SK-N-SH (cell line): Measurements from ENCODE around the gene IER2. TPM values are rescaled to one million over a fixed set of nuclear protein-coding genes. Genes with fewer than 3 reads are reported as not detected.
A peak's percentile ranks its signal among the peaks of the same experiment; 100 is the strongest.

Experiments
- CTCF ChIA-PET: fragments of 300-600, 350-600 bp; formaldehyde crosslinking; extraction: SDS; loops from one replicate; lab custom pipeline; 2021; lab: Yijun Ruan, JAX
- POLR2A ChIA-PET: fragments of 350-600 bp; sonication (Branson Sonifier 250); formaldehyde crosslinking; extraction: SDS; loops from one replicate; lab custom pipeline; 2020; ENCODE audit warnings: antibody characterized with exemption, inconsistent platforms; lab: Yijun Ruan, JAX
- DNase-seq: peaks from one replicate; pipeline ENCODE4 v3.0.0; 2012
- H2AFZ ChIP-seq: fragments of 200-600 bp; sonication (generic); 2 replicates; pipeline ENCODE4 v1.8.1; 2016; ENCODE audit warnings: antibody characterized with exemption, mild to moderate bottlenecking, low read depth
- H3F3A ChIP-seq: fragments of 200-600 bp; sonication (generic); replicated peaks from 2 replicates; pipeline ENCODE3; 2016; ENCODE audit warnings: antibody characterized with exemption, mild to moderate bottlenecking; ENCODE audit not compliant: insufficient read depth
- H3K27ac ChIP-seq, 2 experiments: fragments of 200-500 bp in 1 of 2; fragments of 200-600 bp in 1 of 2; sonication (Bioruptor generic) in 1 of 2; sonication (generic), shearing (Covaris generic) in 1 of 2; 2 replicates each; pipeline versions ENCODE4 v1.5.1 to v1.6.1; 2014 to 2016; ENCODE audit warnings: low read depth in 2 of 2, inconsistent platforms in 1 of 2, low read length in 1 of 2, mild to moderate bottlenecking in 1 of 2, mixed read lengths in 1 of 2
- H3K27me3 ChIP-seq: fragments of 200-600 bp; sonication (generic), shearing (Covaris generic); 2 replicates; pipeline ENCODE4 v1.6.1; 2016; ENCODE audit warnings: mixed run types; ENCODE audit not compliant: insufficient read depth
- H3K36me3 ChIP-seq, 2 experiments: fragments of 200-500 bp in 1 of 2; fragments of 200-600 bp in 1 of 2; sonication (Bioruptor generic) in 1 of 2; sonication (generic) in 1 of 2; replicated peaks in 1 of 2; 2 replicates each; pipeline versions ENCODE3 to v1.5.1; 2014 to 2016; ENCODE audit warnings: low read length in 1 of 2, mild to moderate bottlenecking in 1 of 2; ENCODE audit not compliant: insufficient read depth in 2 of 2, control insufficient read depth in 1 of 2
- H3K4me1 ChIP-seq, 2 experiments: fragments of 200-500 bp in 1 of 2; fragments of 200-600 bp in 1 of 2; sonication (Bioruptor generic) in 1 of 2; sonication (generic), shearing (Covaris generic) in 1 of 2; 2 replicates each; pipeline versions ENCODE4 v1.5.1 to v1.6.1; 2014 to 2016; ENCODE audit warnings: low read depth in 1 of 2, low read length in 1 of 2, mixed run types in 1 of 2; ENCODE audit not compliant: insufficient read depth in 2 of 2, control insufficient read depth in 1 of 2
- H3K4me2 ChIP-seq: fragments of 200-600 bp; sonication (generic), shearing (Covaris generic); 2 replicates; pipeline ENCODE4 v1.6.1; 2017; ENCODE audit warnings: mixed run types
- H3K4me3 ChIP-seq, 2 experiments: fragments of 200-500 bp in 1 of 2; fragments of 200-600 bp in 1 of 2; sonication (Bioruptor generic) in 1 of 2; sonication (generic), shearing (Covaris generic) in 1 of 2; 2 replicates each; pipeline versions ENCODE4 v1.5.1 to v1.8.1; 2014 to 2016; ENCODE audit warnings: low read depth in 2 of 2, inconsistent platforms in 1 of 2, low read length in 1 of 2, mild to moderate bottlenecking in 1 of 2, mixed read lengths in 1 of 2, moderate library complexity in 1 of 2
- H3K79me2 ChIP-seq: fragments of 200-600 bp; sonication (generic); 2 replicates; pipeline ENCODE4 v1.8.1; 2017; ENCODE audit warnings: mild to moderate bottlenecking; ENCODE audit not compliant: insufficient read depth
- H3K9ac ChIP-seq: fragments of 200-600 bp; sonication (generic); 2 replicates; pipeline ENCODE4 v1.6.1; 2017; ENCODE audit warnings: mixed run types
- H3K9me2 ChIP-seq: fragments of 200-600 bp; sonication (generic); 2 replicates; pipeline ENCODE4 v1.6.1; 2017; ENCODE audit warnings: mixed run types
- H3K9me3 ChIP-seq: fragments of 200-600 bp; sonication (generic); 2 replicates; pipeline ENCODE4 v1.6.1; 2017; ENCODE audit warnings: mixed run types, mild to moderate bottlenecking, moderate library complexity
- H4K20me1 ChIP-seq: fragments of 200-600 bp; sonication (generic); 2 replicates; pipeline ENCODE4 v1.6.1; 2017; ENCODE audit warnings: mild to moderate bottlenecking, mixed run types; ENCODE audit not compliant: insufficient read depth
- FOSL2 ChIP-seq: IDR thresholded peaks from 2 replicates; pipeline ENCODE4 v1.4.0; 2012; ENCODE audit warnings: low read depth, mild to moderate bottlenecking, moderate library complexity, borderline replicate concordance
- GATA2 ChIP-seq: sonication (generic); formaldehyde crosslinking; IDR thresholded peaks from 2 replicates; pipeline ENCODE4 v1.5.0; 2020; ENCODE audit warnings: mild to moderate bottlenecking, missing genetic modification reagents
- NFIC ChIP-seq: IDR thresholded peaks from 2 replicates; pipeline ENCODE4 v1.4.0; 2012; ENCODE audit warnings: borderline replicate concordance
- NRF1 ChIP-seq: IDR thresholded peaks from 2 replicates; pipeline ENCODE4 v1.6.1; 2012; ENCODE audit warnings: low read depth, mild to moderate bottlenecking, low read length
- POLR2AphosphoS5 ChIP-seq: IDR thresholded peaks from 2 replicates; pipeline ENCODE4 v1.6.1; 2012; ENCODE audit warnings: low read depth, low read length
- RAD21 ChIP-seq: IDR thresholded peaks from 2 replicates; pipeline ENCODE4 v1.6.1; 2012; ENCODE audit warnings: mild to moderate bottlenecking, low read length
- SMC3 ChIP-seq: IDR thresholded peaks from 2 replicates; pipeline ENCODE4 v1.6.1; 2012; ENCODE audit warnings: low read depth, low read length, improper control_type of control experiment
- WGBS: methylation state at CpG from one replicate; pipeline ENCODE4 v1.1.6; 2017; ENCODE audit warnings: low lambda C conversion rate; 5-methylcytosine and 5-hydroxymethylcytosine counted together
- polyA plus RNA-seq, 3 experiments: library from polyadenylated mRNA; depleted of rRNA; stranded (reverse); fragments of >200 nt; gene quantifications; 2 replicates each; pipeline ENCODE4 v1.2.3, GENCODE V29; 2012
- TF ChIP-seq, protein P1 (sequence below): fragments of 200-600 bp; sonication (generic); IDR thresholded peaks from 2 replicates; pipeline ENCODE4 v1.6.1; 2017; ENCODE audit warnings: antibody characterized with exemption, mild to moderate bottlenecking, moderate library complexity
- TF ChIP-seq, protein P2 (sequence below): IDR thresholded peaks from 2 replicates; pipeline ENCODE4 v1.4.0; 2012; ENCODE audit warnings: low read depth, borderline replicate concordance

IER2 gene
- polyA plus RNA-seq, 1 of the 3 experiments (the other 2 are of a cell fraction), result 115 TPM

GRCh38 chr19:13104360-13104847 is 45.8 kb upstream of the IER2 start:
- Histone ChIP-seq H3K36me3 (peaks cover 3 to 13% of the 10 kb centered on the region in 2 experiments), H3F3A (peaks cover 5% of the 10 kb centered on the region), H3K27me3 (no peaks in the 10 kb centered on the region), H3K27ac (no peak overlapping the region), H4K20me1 (no peaks in the 10 kb centered on the region), H3K9ac (no peak overlapping the region), H3K4me1 (peaks cover 0 to 24% of the 10 kb centered on the region in 2 experiments; a peak in 3 of 4 replicates), H3K9me3 (no peaks in the 10 kb centered on the region), H3K9me2 (no peaks in the 10 kb centered on the region), H3K79me2 (peaks cover 12% of the 10 kb centered on the region; the same call in 1 of the 2 replicates), H3K4me2 (no peak overlapping the region), H2AFZ (no peak overlapping the region), H3K4me3 (no peak overlapping the region)
- DNase-seq, result peak; percentile 81
- peak; percentile 32; the same call in 1 of the 2 replicates for TF ChIP-seq SMC3
- peak; percentile 32; the same call in 1 of the 2 replicates for TF ChIP-seq RAD21
- TF ChIP-seq GATA2 (CRISPR knock-in tag), result no peak
- TF ChIP-seq FOSL2, result no peak
- no peak for TF ChIP-seq NRF1
- TF ChIP-seq, protein P1, sequence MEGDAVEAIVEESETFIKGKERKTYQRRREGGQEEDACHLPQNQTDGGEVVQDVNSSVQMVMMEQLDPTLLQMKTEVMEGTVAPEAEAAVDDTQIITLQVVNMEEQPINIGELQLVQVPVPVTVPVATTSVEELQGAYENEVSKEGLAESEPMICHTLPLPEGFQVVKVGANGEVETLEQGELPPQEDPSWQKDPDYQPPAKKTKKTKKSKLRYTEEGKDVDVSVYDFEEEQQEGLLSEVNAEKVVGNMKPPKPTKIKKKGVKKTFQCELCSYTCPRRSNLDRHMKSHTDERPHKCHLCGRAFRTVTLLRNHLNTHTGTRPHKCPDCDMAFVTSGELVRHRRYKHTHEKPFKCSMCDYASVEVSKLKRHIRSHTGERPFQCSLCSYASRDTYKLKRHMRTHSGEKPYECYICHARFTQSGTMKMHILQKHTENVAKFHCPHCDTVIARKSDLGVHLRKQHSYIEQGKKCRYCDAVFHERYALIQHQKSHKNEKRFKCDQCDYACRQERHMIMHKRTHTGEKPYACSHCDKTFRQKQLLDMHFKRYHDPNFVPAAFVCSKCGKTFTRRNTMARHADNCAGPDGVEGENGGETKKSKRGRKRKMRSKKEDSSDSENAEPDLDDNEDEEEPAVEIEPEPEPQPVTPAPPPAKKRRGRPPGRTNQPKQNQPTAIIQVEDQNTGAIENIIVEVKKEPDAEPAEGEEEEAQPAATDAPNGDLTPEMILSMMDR, result peak; percentile 54
- TF ChIP-seq, protein P2, sequence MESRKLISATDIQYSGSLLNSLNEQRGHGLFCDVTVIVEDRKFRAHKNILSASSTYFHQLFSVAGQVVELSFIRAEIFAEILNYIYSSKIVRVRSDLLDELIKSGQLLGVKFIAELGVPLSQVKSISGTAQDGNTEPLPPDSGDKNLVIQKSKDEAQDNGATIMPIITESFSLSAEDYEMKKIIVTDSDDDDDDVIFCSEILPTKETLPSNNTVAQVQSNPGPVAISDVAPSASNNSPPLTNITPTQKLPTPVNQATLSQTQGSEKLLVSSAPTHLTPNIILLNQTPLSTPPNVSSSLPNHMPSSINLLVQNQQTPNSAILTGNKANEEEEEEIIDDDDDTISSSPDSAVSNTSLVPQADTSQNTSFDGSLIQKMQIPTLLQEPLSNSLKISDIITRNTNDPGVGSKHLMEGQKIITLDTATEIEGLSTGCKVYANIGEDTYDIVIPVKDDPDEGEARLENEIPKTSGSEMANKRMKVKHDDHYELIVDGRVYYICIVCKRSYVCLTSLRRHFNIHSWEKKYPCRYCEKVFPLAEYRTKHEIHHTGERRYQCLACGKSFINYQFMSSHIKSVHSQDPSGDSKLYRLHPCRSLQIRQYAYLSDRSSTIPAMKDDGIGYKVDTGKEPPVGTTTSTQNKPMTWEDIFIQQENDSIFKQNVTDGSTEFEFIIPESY, result no peak
- POLR2A ChIA-PET, result interaction anchor here (0.5 to 0.8 kb wide), 2 partner anchors 123 to 139 kb away, joined by 3 read pairs; no protein-coding TSS in a partner anchor
- 78% methylated on average over 26 of the region's 33 CpGs for WGBS
- CTCF ChIA-PET, result interaction anchor here (0.6 to 9.5 kb wide), 17 partner anchors 11 to 140 kb away, joined by 3 to 76 read pairs (median 4); partner anchors contain the start of genes IER2, NACC1 and STX10

- H3K79me2 ChIP-seq, result peaks cover 12% of the 10 kb centered on the region; the same call in 1 of the 2 replicates
- TF ChIP-seq POLR2AphosphoS5, result 0 out of 2 replicates have a peak, but pooled peaks have one; percentile 16
- TF ChIP-seq NFIC, result no peak
- no peaks in the 10 kb centered on the region for H3K9me3 ChIP-seq
- 98% methylated on average over 22 of the region's 29 CpGs for WGBS
- H3K9ac ChIP-seq, result no peak overlapping the region
- H4K20me1 ChIP-seq, result no peaks in the 10 kb centered on the region
- no peak for DNase-seq
- no peak overlapping the region for H3K4me2 ChIP-seq
- no peak overlapping the region for H2AFZ ChIP-seq
- peaks cover 0 to 24% of the 10 kb centered on the region in 2 experiments; a peak in 3 of 4 replicates for H3K4me1 ChIP-seq
- ChIA-PET POLR2A (interaction anchor here (0.5 to 1.6 kb wide), 3 partner anchors 13 to 140 kb away, joined by 3 read pairs; partner anchors contain the start of gene NACC1), CTCF (interaction anchor here (0.9 to 9.5 kb wide), 16 partner anchors 11 to 141 kb away, joined by 3 to 76 read pairs (median 4); partner anchors contain the start of genes IER2, NACC1 and STX10)
- H3F3A ChIP-seq, result peaks cover 5% of the 10 kb centered on the region
- H3K27me3 ChIP-seq, result no peaks in the 10 kb centered on the region
- peaks cover 4 to 11% of the 10 kb centered on the region in 2 experiments for H3K36me3 ChIP-seq
- H3K9me2 ChIP-seq, result no peaks in the 10 kb centered on the region
- no peak overlapping the region for H3K27ac ChIP-seq
- H3K4me3 ChIP-seq, result no peak overlapping the region
Observed at GRCh38 chr19:13104848-13105711, 45.1 kb upstream of the IER2 start.
